ENCODE results near the gene GORASP1.

Gene GORASP1

GRCh38 chr3:39138804-39139415 lies 31.5 kb upstream of the GORASP1 start:
- ChIA-PET CTCF (no interaction called here), POLR2A (no interaction called here)
- no peak for TF ChIP-seq ZNF530 (tag by site-specific recombination; IDR thresholded peaks at IDR 0.05; ENCODE audit: low read depth)
- TF ChIP-seq ZNF692 (tag by site-specific recombination; IDR thresholded peaks at IDR 0.05): peak; percentile 38; the same call in 1 of the 2 replicates
- Histone ChIP-seq H3K27ac (ENCODE audit: extremely low read depth, low read depth, low read length) (no peak overlapping the region), H3K9me3 (ENCODE audit: control insufficient read depth, insufficient read depth, low read depth, low read length) (no peaks in the 10 kb centered on the region), H3K4me1 (ENCODE audit: control insufficient read depth, insufficient read depth, low read length) (no peaks in the 10 kb centered on the region), H3K36me3 (ENCODE audit: control insufficient read depth in 2 of 2, insufficient read depth in 1 of 2, low read length in 2 of 2) (peaks cover 0 to 37% of the 10 kb centered on the region in 2 experiments; a peak in 1 of 3 replicates), H3K4me3 (ENCODE audit: low read depth, low read length) (no peak overlapping the region)

GRCh38 chr3:39137991-39138803 lies 30.8 kb upstream of the GORASP1 start:
- Histone ChIP-seq H3K4me1 (ENCODE audit: control insufficient read depth, insufficient read depth, low read length) (no peaks in the 10 kb centered on the region), H3K9me3 (ENCODE audit: control insufficient read depth, insufficient read depth, low read depth, low read length) (no peaks in the 10 kb centered on the region), H3K27ac (ENCODE audit: extremely low read depth, low read depth, low read length) (no peak overlapping the region), H3K4me3 (ENCODE audit: low read depth, low read length) (no peak overlapping the region), H3K36me3 (ENCODE audit: control insufficient read depth in 2 of 2, insufficient read depth in 1 of 2, low read length in 2 of 2) (peaks cover 0 to 30% of the 10 kb centered on the region in 2 experiments; a peak in 1 of 3 replicates)
- TF ChIP-seq ZNF266 (tag by site-specific recombination; IDR thresholded peaks at IDR 0.05; ENCODE audit: low read depth) (no peak), ZNF280C (tag by site-specific recombination; IDR thresholded peaks at IDR 0.05) (no peak), ZNF600 (tag by site-specific recombination; IDR thresholded peaks at IDR 0.05) (peak; percentile 47; the same call in 1 of the 2 replicates)
- ChIA-PET CTCF (interaction anchor here (0.7 to 1.4 kb wide), 2 partner anchors 11 to 724 kb away, joined by 3 to 5 read pairs; no protein-coding TSS in a partner anchor), POLR2A (no interaction called here)

GRCh38 chr3:39137435-39137936 lies 30.1 kb upstream of the GORASP1 start:
- Histone ChIP-seq H3K36me3 (ENCODE audit: control insufficient read depth in 2 of 2, insufficient read depth in 1 of 2, low read length in 2 of 2) (peaks cover 0 to 23% of the 10 kb centered on the region in 2 experiments; a peak in 1 of 3 replicates), H3K9me3 (ENCODE audit: control insufficient read depth, insufficient read depth, low read depth, low read length) (no peaks in the 10 kb centered on the region), H3K27ac (ENCODE audit: extremely low read depth, low read depth, low read length) (no peak overlapping the region), H3K4me3 (ENCODE audit: low read depth, low read length) (no peak overlapping the region), H3K4me1 (ENCODE audit: control insufficient read depth, insufficient read depth, low read length) (no peaks in the 10 kb centered on the region)
- no peak for TF ChIP-seq BCL11B (tag by site-specific recombination; IDR thresholded peaks at IDR 0.05; ENCODE audit: low read depth)
- TF ChIP-seq ZNF37A (tag by site-specific recombination; IDR thresholded peaks at IDR 0.05): no peak
- TF ChIP-seq ZNF146 (tag by site-specific recombination; IDR thresholded peaks at IDR 0.05): no peak
- no peak for TF ChIP-seq ZNF23 (tag by site-specific recombination; IDR thresholded peaks at IDR 0.05; ENCODE audit: borderline replicate concordance)
- TF ChIP-seq MZF1 (tag by site-specific recombination; IDR thresholded peaks at IDR 0.05; ENCODE audit: borderline replicate concordance): no peak
- no peak for TF ChIP-seq ZNF626 (tag by site-specific recombination; IDR thresholded peaks at IDR 0.05)
- TF ChIP-seq ZNF664 (tag by site-specific recombination; IDR thresholded peaks at IDR 0.05): no peak
- TF ChIP-seq SALL2 (tag by site-specific recombination; IDR thresholded peaks at IDR 0.05; ENCODE audit: borderline replicate concordance): no peak
- no peak for TF ChIP-seq ZNF16 (tag by site-specific recombination; IDR thresholded peaks at IDR 0.05; ENCODE audit: low read depth)
- TF ChIP-seq ZNF548 (tag by site-specific recombination; IDR thresholded peaks at IDR 0.05): no peak
- no peak for TF ChIP-seq ZNF155 (tag by site-specific recombination; IDR thresholded peaks at IDR 0.05)
- no peak for TF ChIP-seq ZNF560 (tag by site-specific recombination; IDR thresholded peaks at IDR 0.05; ENCODE audit: borderline replicate concordance)
- TF ChIP-seq TSHZ1 (tag by site-specific recombination; IDR thresholded peaks at IDR 0.05; ENCODE audit: borderline replicate concordance): no peak
- no peak for TF ChIP-seq ZNF645 (tag by site-specific recombination; IDR thresholded peaks at IDR 0.05)
- no peak for TF ChIP-seq ZSCAN30 (tag by site-specific recombination; IDR thresholded peaks at IDR 0.05)
- CTCF ChIA-PET: interaction anchor here (0.7 to 1.4 kb wide), 2 partner anchors 10 to 723 kb away, joined by 3 to 5 read pairs; no protein-coding TSS in a partner anchor
- POLR2A ChIA-PET: no interaction called here
